Measurements from ENCODE around the gene PRXL2A.

The PRXL2A gene

DNA sequence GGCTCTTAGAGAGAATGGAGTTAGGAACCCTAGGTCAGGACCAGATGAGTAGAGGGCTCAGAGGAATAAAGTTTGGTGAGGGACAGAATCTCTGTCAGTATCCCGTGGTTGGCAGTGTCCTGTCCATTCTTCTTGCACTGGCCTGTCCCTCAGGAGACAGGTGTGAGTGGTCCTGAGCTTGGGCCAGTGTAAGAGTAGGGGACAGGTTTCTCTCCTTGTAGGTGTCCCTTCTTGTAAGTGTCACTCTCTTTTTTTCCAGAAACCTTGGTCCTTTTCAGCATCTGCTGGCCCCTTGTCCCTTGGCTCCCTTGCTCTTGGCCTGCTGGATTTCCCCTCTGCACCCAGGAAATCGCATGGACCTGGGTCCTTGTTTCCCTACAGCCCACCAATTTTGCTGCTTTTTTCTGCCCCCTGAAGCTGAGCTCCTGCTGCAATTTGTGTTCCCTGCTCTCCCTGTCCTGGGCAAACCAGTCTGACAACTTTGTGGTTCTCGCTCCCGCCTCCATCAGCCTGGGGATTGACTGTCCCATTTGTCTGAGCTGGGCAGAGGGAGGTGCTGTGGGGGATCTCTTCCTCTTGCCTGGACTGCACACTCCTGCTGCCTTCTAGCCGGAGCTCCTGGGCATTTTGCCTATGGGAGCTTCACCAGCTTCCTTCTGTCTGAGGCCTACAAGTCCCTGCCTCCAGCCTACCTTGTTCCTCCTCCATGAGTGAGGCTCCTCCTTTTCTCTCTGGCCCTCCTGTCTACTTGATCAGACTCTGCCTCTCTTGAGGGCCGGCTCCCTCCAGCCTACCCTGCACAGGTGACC, 52.3 kb downstream of the PRXL2A start:
- Histone ChIP-seq H3K27ac (peak overlapping the region; percentile 82), H3K36me3 (peaks cover 5% of the 10 kb centered on the region), H3K27me3 (no peaks in the 10 kb centered on the region), H3K4me1 (ENCODE audit: control insufficient read depth in 1 of 2, insufficient read depth in 1 of 2, low read depth in 1 of 2, low read length in 1 of 2) (peaks cover 99 to 100% of the 10 kb centered on the region in 2 experiments), H3K4me3 (ENCODE audit: low read depth in 1 of 2, low read length in 1 of 2) (peak overlapping the region; percentile 26 to 49), H3K9me3 (no peaks in the 10 kb centered on the region)
- no peak for TF ChIP-seq CTCF (IDR thresholded peaks at IDR 0.05)

- Histone ChIP-seq H3K4me1 (ENCODE audit: control insufficient read depth in 1 of 2, insufficient read depth in 1 of 2, low read depth in 1 of 2, low read length in 1 of 2) (peaks cover 99 to 100% of the 10 kb centered on the region in 2 experiments), H3K36me3 (peaks cover 5% of the 10 kb centered on the region), H3K9me3 (no peaks in the 10 kb centered on the region), H3K4me3 (ENCODE audit: low read depth in 1 of 2, low read length in 1 of 2) (peak overlapping the region; percentile 26 to 27), H3K27me3 (no peaks in the 10 kb centered on the region), H3K27ac (peak overlapping the region; percentile 82)
- no peak for TF ChIP-seq CTCF (IDR thresholded peaks at IDR 0.05)
Observed at GRCh38 chr10:80461208-80462183, 53.1 kb downstream of the PRXL2A start.

DNA sequence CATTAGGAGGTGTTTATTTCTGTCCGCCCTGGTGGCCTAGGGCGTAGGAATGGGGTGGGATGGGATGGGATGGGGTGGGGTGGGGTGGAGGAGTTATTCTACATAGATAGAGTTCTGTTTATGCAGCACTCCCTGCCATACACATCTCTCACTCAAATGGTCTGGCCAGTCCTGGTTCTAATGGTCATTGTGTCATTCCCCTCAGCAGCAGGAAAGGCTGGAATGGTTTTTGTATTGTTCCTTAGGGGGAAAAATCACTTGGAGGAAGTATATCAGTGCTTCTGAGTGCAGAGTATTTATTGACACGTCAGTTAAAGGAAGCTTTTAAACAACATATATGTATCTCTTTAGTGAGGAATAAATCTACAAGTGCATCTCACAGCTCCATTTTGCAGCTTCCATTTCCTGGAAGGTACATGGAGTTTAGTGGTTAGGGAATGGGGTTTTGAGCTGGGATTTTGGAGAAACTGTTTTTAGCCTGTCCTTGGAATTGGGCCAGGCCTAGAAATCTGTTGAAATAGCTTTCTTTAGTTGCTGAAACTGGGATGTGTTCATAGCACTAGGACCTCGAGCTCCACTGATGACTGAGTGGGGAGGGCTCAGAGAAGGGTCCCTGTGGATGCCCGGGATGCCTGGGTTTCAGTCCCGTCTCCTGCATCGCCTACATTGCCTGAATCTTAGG, 54.1 kb downstream of the PRXL2A start:
- TF ChIP-seq CTCF (IDR thresholded peaks at IDR 0.05): no peak
- peaks cover 99 to 100% of the 10 kb centered on the region in 2 experiments for H3K4me1 ChIP-seq (ENCODE audit: control insufficient read depth in 1 of 2, insufficient read depth in 1 of 2, low read depth in 1 of 2, low read length in 1 of 2)
- no peaks in the 10 kb centered on the region for H3K9me3 ChIP-seq
- H3K36me3 ChIP-seq: peaks cover 5% of the 10 kb centered on the region
- H3K27ac ChIP-seq: peak overlapping the region; percentile 82
- no peak overlapping the region for H3K4me3 ChIP-seq (ENCODE audit: low read depth in 1 of 2, low read length in 1 of 2)
- H3K27me3 ChIP-seq: no peaks in the 10 kb centered on the region

DNA sequence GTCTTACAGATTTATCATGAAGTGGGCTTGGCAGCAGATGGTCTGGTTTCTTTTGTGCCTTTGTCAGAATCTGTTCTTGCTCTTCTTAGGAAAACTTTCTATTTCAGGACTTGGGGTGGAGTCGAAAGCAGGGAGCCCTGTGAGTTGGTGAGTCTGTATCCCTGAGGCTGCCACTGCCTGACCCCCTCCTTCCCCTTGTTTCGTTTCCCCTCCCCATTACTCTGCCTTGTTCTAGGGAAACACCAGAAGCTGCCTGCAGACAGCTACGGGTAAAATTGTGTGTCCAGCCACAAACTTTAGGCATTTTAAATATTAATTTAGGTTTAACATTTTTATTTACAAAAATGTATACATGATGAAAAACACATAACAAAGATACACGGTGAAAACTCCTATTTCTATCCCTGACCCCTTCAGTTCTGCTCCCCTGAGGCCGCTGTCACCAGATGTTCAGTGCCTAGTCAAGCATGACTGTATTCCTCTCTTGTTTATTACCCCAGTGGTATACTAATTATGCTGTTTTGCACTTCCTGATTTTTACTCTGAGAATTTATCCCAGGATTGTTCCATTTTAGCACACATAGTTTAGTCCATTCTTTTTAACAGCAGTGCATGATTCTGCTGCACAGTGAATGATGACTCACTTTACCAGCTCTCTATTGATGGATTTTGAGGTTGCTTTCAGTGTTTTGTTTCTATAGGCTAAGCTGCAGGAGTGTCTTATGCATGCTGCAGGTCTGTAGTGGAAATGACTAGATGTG, 54.8 kb downstream of the PRXL2A start:
- H3K4me3 ChIP-seq (ENCODE audit: low read depth in 1 of 2, low read length in 1 of 2): no peak overlapping the region
- peaks cover 99 to 100% of the 10 kb centered on the region in 2 experiments for H3K4me1 ChIP-seq (ENCODE audit: control insufficient read depth in 1 of 2, insufficient read depth in 1 of 2, low read depth in 1 of 2, low read length in 1 of 2)
- no peak for TF ChIP-seq CTCF (IDR thresholded peaks at IDR 0.05)
- peaks cover 5% of the 10 kb centered on the region for H3K36me3 ChIP-seq
- no peaks in the 10 kb centered on the region for H3K9me3 ChIP-seq
- peak overlapping the region; percentile 82 for H3K27ac ChIP-seq
- no peaks in the 10 kb centered on the region for H3K27me3 ChIP-seq
